ENCODE results near the gene STX10. TPM values are rescaled to one million over a fixed set of nuclear protein-coding genes. Genes with fewer than 3 reads are reported as not detected.
"Not testable (repeated sequence)": the region's sequence is repeated elsewhere in the genome, so short reads cannot be mapped to it uniquely, and the experiment has no call there.

The STX10 gene
- total RNA-seq, 1 experiment from 2014 or later = 56.9 TPM

DNA sequence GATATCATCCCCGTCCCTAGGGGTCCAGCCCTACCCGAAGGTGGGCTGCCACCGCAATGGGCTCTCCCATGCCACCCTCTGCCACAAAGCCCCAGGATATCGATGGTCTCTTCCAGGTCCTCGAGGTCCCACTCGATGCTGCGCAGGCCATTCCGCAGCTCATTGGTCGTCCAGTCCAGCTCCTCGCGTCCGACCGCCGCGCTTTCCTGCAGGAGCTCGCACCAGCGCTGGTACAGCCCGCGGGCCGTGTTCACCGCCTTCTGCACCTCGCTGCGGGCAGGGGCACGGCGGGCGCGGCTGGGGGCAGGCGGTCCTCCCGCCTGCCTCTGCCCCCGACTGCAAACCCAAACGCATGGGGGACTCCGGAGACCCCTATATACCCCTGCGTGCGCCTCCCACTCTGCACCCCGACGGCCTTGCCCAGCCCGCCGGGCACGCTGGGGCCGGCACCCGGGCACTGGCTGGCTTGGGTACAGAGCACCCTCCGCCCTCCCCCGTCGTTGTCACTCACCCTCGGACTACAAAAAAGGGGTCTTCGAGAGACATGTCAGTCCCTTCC lies 468 bp downstream of the STX10 start (continued):
- TF ChIP-seq SP1 (CRISPR knock-in tag; conservative IDR thresholded peaks at IDR 0.05) (no peak), ZNF138 (CRISPR knock-in tag; conservative IDR thresholded peaks at IDR 0.05) (no peak), ESRRA (CRISPR knock-in tag; IDR thresholded peaks at IDR 0.05; ENCODE audit: borderline replicate concordance) (no peak), ZNF423 (CRISPR knock-in tag; IDR thresholded peaks at IDR 0.05) (no peak), NFYB (CRISPR knock-in tag; conservative IDR thresholded peaks at IDR 0.05; ENCODE audit: low read depth) (no peak), PRRX2 (CRISPR knock-in tag; IDR thresholded peaks at IDR 0.05) (0 out of 2 replicates have a peak, but pooled peaks have one; percentile 29), JUN (CRISPR knock-in tag; IDR thresholded peaks at IDR 0.05) (no peak), MYBL2 (CRISPR knock-in tag; IDR thresholded peaks at IDR 0.05) (no peak), HMGA2 (CRISPR knock-in tag; IDR thresholded peaks at IDR 0.05) (no peak), ZBTB21 (CRISPR knock-in tag; IDR thresholded peaks at IDR 0.05; ENCODE audit: borderline replicate concordance) (no peak), TEAD1 (CRISPR knock-in tag; IDR thresholded peaks at IDR 0.05) (no peak)
- TF ChIP-seq, protein P1, sequence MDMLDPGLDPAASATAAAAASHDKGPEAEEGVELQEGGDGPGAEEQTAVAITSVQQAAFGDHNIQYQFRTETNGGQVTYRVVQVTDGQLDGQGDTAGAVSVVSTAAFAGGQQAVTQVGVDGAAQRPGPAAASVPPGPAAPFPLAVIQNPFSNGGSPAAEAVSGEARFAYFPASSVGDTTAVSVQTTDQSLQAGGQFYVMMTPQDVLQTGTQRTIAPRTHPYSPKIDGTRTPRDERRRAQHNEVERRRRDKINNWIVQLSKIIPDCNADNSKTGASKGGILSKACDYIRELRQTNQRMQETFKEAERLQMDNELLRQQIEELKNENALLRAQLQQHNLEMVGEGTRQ (CRISPR knock-in tag; IDR thresholded peaks at IDR 0.05) = no peak
- TF ChIP-seq, protein P2, sequence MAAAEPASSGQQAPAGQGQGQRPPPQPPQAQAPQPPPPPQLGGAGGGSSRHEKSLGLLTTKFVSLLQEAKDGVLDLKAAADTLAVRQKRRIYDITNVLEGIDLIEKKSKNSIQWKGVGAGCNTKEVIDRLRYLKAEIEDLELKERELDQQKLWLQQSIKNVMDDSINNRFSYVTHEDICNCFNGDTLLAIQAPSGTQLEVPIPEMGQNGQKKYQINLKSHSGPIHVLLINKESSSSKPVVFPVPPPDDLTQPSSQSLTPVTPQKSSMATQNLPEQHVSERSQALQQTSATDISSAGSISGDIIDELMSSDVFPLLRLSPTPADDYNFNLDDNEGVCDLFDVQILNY (CRISPR knock-in tag; IDR thresholded peaks at IDR 0.05) = no peak; the same call in 1 of the 2 replicates
- TF ChIP-seq, protein P3, sequence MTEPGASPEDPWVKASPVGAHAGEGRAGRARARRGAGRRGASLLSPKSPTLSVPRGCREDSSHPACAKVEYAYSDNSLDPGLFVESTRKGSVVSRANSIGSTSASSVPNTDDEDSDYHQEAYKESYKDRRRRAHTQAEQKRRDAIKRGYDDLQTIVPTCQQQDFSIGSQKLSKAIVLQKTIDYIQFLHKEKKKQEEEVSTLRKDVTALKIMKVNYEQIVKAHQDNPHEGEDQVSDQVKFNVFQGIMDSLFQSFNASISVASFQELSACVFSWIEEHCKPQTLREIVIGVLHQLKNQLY (CRISPR knock-in tag; IDR thresholded peaks at IDR 0.05) = no peak
- TF ChIP-seq, protein P4, sequence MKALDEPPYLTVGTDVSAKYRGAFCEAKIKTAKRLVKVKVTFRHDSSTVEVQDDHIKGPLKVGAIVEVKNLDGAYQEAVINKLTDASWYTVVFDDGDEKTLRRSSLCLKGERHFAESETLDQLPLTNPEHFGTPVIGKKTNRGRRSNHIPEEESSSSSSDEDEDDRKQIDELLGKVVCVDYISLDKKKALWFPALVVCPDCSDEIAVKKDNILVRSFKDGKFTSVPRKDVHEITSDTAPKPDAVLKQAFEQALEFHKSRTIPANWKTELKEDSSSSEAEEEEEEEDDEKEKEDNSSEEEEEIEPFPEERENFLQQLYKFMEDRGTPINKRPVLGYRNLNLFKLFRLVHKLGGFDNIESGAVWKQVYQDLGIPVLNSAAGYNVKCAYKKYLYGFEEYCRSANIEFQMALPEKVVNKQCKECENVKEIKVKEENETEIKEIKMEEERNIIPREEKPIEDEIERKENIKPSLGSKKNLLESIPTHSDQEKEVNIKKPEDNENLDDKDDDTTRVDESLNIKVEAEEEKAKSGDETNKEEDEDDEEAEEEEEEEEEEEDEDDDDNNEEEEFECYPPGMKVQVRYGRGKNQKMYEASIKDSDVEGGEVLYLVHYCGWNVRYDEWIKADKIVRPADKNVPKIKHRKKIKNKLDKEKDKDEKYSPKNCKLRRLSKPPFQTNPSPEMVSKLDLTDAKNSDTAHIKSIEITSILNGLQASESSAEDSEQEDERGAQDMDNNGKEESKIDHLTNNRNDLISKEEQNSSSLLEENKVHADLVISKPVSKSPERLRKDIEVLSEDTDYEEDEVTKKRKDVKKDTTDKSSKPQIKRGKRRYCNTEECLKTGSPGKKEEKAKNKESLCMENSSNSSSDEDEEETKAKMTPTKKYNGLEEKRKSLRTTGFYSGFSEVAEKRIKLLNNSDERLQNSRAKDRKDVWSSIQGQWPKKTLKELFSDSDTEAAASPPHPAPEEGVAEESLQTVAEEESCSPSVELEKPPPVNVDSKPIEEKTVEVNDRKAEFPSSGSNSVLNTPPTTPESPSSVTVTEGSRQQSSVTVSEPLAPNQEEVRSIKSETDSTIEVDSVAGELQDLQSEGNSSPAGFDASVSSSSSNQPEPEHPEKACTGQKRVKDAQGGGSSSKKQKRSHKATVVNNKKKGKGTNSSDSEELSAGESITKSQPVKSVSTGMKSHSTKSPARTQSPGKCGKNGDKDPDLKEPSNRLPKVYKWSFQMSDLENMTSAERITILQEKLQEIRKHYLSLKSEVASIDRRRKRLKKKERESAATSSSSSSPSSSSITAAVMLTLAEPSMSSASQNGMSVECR (CRISPR knock-in tag; IDR thresholded peaks at IDR 0.05; ENCODE audit: borderline replicate concordance) = no peak
- TF ChIP-seq, protein P5, sequence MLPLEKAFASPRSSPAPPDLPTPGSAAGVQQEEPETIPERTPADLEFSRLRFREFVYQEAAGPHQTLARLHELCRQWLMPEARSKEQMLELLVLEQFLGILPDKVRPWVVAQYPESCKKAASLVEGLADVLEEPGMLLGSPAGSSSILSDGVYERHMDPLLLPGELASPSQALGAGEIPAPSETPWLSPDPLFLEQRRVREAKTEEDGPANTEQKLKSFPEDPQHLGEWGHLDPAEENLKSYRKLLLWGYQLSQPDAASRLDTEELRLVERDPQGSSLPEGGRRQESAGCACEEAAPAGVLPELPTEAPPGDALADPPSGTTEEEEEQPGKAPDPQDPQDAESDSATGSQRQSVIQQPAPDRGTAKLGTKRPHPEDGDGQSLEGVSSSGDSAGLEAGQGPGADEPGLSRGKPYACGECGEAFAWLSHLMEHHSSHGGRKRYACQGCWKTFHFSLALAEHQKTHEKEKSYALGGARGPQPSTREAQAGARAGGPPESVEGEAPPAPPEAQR (CRISPR knock-in tag; IDR thresholded peaks at IDR 0.05) = no peak
- TF ChIP-seq, protein P6, sequence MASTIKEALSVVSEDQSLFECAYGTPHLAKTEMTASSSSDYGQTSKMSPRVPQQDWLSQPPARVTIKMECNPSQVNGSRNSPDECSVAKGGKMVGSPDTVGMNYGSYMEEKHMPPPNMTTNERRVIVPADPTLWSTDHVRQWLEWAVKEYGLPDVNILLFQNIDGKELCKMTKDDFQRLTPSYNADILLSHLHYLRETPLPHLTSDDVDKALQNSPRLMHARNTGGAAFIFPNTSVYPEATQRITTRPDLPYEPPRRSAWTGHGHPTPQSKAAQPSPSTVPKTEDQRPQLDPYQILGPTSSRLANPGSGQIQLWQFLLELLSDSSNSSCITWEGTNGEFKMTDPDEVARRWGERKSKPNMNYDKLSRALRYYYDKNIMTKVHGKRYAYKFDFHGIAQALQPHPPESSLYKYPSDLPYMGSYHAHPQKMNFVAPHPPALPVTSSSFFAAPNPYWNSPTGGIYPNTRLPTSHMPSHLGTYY (CRISPR knock-in tag; IDR thresholded peaks at IDR 0.05) = no peak
- TF ChIP-seq, protein P7, sequence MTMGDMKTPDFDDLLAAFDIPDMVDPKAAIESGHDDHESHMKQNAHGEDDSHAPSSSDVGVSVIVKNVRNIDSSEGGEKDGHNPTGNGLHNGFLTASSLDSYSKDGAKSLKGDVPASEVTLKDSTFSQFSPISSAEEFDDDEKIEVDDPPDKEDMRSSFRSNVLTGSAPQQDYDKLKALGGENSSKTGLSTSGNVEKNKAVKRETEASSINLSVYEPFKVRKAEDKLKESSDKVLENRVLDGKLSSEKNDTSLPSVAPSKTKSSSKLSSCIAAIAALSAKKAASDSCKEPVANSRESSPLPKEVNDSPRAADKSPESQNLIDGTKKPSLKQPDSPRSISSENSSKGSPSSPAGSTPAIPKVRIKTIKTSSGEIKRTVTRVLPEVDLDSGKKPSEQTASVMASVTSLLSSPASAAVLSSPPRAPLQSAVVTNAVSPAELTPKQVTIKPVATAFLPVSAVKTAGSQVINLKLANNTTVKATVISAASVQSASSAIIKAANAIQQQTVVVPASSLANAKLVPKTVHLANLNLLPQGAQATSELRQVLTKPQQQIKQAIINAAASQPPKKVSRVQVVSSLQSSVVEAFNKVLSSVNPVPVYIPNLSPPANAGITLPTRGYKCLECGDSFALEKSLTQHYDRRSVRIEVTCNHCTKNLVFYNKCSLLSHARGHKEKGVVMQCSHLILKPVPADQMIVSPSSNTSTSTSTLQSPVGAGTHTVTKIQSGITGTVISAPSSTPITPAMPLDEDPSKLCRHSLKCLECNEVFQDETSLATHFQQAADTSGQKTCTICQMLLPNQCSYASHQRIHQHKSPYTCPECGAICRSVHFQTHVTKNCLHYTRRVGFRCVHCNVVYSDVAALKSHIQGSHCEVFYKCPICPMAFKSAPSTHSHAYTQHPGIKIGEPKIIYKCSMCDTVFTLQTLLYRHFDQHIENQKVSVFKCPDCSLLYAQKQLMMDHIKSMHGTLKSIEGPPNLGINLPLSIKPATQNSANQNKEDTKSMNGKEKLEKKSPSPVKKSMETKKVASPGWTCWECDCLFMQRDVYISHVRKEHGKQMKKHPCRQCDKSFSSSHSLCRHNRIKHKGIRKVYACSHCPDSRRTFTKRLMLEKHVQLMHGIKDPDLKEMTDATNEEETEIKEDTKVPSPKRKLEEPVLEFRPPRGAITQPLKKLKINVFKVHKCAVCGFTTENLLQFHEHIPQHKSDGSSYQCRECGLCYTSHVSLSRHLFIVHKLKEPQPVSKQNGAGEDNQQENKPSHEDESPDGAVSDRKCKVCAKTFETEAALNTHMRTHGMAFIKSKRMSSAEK (CRISPR knock-in tag; IDR thresholded peaks at IDR 0.05; ENCODE audit: borderline replicate concordance) = no peak

DNA sequence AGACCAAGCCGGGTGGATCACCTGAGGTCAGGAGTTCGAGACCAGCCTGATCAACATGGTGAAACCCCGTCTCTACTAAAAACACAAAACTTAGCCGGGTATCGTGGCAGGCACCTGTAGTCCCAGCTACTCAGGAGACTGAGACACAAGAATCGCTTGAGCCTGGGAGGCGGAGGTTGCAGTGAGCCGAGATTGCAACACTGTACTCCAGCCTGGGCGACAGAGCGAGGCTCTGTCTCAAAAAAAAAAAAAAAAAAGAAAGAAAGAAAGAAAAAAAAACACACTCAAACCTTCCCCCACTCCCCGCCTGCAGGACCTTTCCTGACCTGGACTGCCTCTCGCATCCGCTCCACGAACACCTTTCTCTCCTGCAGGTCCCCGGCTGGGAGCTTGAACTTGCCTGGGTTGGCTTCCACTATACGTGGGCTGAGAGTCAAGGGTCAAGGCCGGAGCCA lies 975 bp downstream of the STX10 start:
- H3K4me1 Mint-ChIP-seq = peaks cover 13% of the 10 kb centered on the region
- H3K27me3 Mint-ChIP-seq (ENCODE audit: low read depth) = not testable (repeated sequence)

More for the DNA sequence above, 975 bp downstream of the STX10 start:
- CTCF ChIA-PET = interaction anchor here (0.7 to 2.5 kb wide), 13 partner anchors 8 to 184 kb away, joined by 3 to 31 read pairs (median 5); no protein-coding TSS in a partner anchor
- Mint-ChIP-seq H3K4me3 (peak overlapping the region; percentile 99), H3K36me3 (peaks cover 17% of the 10 kb centered on the region), H3K27ac (peak overlapping the region; percentile 64)
- not testable (repeated sequence) for H3K9me3 Mint-ChIP-seq; DNase-seq (ENCODE audit: low spot score); ATAC-seq
- POLR2A ChIA-PET = interaction anchor here (0.9 to 2.5 kb wide), 5 partner anchors 15 to 46 kb away, joined by 3 to 29 read pairs (median 5); partner anchors contain the start of gene NACC1

Measured in WTC11 (cell line).